ENCODE results near the gene ITPR1.

ITPR1 gene

DNA sequence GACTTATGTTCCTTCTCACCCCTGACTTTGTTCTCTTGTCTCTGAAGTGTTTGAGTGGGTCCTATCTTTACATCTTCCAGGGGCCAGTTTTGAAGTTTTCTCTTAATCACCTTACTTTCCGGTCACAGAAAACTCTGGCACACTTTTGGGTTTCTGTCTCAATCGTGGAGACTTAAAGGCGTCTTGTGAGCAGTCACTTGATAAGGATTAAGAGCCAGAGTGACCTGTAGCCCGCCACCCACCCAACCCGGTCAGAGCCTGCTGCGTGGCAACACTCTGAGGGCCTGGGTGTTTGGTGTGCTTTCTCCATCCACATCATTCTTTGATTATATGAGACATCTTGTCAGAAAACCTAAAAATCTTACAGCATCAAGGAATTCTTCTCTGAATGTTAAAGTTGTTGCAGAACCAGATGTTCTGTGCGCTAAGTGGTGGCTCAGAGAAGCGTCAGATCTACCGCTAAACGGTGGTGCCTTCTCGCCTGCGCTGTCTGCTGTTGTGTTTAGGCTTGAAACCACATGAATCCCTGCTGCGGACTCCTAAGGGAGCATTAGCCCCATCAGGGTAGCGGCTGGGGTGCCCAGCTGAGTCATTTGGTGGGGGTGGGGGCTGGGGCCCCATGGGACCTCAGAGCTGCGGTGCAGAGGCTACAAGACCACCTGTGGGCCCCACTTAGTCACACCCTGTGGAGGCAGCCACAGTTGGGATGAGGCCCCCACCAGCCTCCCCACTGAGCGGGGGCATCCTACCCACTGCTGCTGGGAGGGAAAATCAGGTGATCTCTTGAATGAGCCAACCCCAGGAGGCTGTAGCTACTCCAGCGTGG is 327.4 kb downstream of the ITPR1 start:
- peak; percentile 22 for DNase-seq

DNA sequence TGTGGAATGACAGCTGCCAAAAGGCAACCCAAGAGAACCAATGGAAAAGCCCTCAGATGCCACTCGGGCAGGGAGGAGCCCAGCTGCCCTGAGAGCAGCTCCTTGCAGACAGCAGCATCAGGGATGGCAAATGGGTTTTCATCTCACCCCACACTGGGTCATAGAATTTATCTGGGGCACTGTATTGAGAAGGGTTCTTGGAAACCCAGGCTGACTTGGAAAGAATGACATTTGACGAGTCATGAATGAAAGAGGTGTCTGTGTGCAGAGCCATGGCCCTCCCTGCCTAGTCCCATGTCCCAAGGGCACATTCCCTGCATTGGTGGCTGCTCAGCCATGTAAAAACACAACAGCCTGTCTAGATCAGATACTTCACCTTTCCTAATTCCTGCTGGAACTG is 328.2 kb downstream of the ITPR1 start:
- DNase-seq: peak; percentile 20

DNA sequence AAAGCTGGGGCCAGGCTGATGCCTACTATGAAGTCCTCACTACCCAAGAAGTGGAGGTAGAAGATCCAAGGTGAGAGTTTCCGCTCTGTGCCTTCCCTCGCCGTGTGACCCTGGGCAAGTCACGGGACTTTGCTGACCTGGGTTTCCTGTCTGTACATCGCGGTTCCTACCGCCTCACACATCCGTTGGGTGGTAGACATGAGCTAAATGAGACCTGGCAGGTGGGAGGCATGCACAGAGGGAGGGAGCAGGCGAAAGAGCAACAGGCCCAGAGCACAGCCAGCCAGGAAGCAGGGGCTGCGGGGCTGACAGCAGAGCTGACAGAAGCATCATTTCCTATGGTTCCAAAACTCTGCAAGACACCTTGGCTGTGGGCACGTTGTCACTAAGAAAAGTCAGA is 328.8 kb downstream of the ITPR1 start:
- peak; percentile 61 for DNase-seq

DNA sequence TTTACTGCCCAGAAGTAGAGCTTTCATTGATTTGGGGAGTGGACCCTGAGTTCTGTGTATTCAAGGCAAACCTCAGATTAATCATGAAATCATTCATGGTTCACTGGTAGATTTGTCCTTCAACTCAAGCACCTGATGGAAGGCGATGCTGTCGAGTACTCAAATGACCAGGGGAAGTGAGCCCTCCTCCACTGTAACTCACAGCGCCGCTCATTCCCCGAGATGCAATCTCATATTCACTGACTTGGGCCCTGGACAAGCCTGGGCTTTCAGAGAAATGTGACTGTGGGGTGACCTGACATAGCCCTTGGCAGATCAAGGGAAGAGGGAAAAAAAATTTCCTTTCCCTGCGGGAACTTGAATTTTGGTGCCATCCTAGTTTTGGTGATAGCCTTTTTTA is 329.4 kb downstream of the ITPR1 start:
- no peak for DNase-seq

- no peak for DNase-seq
Measured at GRCh38 chr3:4823385-4823784, 330.2 kb downstream of the ITPR1 start.

GRCh38 chr3:4823986-4824925 is 331.1 kb downstream of the ITPR1 start:
- no peak for DNase-seq

- DNase-seq: no peak
Measured at GRCh38 chr3:4824926-4825325, 331.8 kb downstream of the ITPR1 start.

DNA sequence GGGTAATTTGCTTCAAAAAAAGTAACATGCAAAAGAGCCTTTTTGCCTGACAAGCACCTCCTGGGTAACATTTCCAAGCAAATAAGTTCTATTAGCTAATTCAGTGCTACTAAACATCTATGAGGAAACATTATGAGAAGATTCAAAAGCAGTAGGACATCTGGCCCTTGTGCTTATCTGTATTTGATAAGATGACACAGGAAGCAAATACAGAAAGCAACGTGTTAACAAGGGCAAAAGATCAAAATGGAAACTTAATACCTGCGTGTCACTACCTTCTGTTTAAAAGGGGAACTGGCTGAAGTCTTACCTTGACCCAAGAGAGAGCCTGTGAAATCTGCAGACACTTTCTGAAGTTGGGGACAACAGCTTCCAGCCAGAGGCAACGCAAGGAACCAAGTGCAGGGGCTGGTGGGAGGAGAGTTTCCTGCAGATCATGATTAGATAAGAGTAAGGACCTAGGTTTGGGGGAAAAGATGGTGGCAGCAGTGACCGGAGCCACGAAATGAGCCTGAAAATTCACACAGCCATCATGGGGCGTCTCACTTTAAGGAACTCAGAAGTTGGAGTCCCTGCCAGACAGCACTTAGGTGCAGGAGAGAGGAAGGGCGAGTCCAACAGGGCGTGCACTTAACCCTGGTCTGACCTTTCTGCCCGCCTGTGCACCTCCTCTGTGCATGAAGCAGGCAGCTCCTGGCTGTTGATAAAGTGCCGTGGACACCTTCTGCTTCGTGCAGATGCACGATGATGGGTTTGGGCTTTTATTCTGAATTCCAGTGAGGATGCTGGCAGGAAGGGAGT is 332.5 kb downstream of the ITPR1 start:
- DNase-seq: no peak

DNA sequence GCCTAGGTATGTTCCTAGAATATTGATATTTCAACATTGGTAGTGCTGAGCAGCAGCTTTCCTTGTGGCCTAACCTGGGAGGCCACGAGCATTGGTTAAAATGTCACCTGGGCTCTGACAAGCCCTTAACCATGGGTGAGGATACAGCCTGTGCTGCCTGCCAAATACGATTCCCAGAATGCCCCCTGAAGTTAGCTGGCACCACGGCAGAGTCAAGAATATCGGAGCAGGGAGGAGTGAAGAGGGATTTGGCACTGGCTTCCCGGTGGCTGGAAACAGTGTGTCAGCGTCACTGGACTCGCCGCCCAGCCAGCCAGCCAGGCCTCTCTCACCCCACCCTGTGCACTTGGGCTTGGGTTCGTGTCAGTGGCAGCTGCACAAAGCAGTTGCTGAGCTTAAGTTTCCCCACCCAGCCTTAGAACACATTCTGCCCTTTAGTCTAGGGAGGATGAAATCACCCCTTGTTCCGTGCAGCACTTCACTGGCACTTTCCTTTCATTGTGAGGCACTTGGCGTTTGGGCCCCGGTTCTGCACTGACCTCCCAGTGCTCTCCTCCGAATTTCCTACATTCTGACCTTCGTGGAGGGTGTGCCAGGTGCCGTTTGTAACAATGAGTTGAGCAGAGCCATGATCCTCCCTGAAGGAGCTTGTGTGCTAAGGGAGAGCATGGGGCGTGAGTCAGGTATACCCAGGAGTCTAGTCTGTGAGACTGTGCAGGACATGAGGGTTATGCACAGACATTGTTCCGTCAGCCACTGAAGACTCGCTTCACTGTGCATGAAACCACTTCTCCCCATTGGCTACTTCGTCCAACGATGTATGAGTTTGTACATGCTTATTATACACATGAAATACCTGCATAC is 333.3 kb downstream of the ITPR1 start:
- DNase-seq: no peak

GRCh38 chr3:4827767-4828166 is 334.6 kb downstream of the ITPR1 start:
- no peak for DNase-seq

- no peak for DNase-seq
Measured at GRCh38 chr3:4828279-4829030, 335.3 kb downstream of the ITPR1 start.

DNA sequence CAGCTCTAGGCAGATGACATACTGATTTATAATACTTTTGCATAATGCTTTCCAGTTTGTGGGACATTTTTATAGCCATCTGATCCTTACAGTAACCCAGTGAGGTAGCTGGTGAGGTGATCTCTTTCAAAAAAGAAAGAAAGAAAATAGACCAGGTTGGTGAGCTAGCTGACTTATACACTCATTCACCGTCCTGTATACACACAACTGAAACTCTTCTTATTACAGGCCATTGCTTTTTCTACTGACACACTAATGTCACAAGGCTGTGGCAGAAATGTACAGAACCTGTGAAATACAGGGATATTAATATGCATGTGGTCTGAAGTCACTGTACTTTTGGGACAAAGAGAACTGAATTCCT is 335.9 kb downstream of the ITPR1 start:
- no peak for DNase-seq

GRCh38 chr3:4830586-4830914 is 337.4 kb downstream of the ITPR1 start:
- no peak for DNase-seq

DNA sequence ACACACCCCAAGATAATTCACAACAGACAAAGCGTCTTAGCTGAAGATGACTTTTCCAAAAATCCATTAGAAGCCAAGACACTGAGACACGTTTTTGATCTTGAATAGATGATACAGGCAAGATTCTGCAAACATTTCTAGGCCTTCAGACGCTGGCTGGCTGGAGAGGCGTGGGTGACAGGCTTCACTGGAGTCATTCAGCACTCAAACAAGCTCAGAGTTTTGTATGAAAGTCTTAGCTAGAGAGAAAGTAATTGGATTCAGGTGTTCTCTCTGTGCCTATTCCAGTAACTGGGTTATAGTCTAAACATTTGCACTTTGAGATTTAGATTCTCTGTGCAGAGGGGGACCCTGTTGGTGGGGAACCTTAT is 338.4 kb downstream of the ITPR1 start:
- peak; percentile 54 for DNase-seq

DNA sequence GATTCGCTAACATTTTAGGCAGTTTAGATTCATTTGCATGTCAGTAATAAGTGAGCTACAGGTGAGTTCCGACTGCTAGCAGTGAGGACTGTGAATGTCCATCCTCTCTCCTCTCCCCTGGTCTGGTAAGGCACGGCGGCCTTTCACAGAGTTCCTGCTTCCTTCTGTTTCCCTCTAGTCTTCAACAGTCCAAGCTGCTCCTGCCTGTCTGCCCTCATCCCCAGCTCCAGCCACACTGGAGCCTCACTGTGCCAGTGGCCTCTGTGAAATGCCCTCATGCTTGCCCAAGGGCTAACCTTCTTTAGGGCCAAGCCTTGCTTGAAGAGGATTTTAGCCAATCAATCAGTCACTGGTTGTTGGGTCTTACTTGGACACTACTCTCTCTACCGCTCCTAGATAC is 340.3 kb downstream of the ITPR1 start:
- no peak for DNase-seq

DNA sequence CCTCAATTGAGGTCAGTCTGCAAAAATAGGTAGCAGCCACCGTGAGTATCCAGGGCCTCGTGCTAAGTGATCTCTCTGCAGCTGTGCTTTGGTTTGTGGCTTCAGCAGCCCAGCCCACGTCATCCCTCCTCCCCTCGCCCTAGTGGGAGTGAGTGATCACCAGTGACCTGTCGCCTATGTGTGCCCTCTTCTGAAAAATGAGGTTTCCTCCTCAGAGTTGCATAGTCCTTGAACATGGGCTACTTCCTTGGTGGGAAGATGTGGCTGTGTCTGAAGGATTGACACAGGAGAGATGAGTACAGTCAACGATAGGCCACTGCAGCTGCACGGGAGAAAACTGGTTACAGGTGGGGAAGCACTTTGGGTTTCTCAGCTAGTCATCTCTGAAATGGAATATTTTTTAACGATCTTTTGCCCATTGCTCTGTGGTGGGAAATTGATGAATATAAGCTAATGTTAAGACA is 341.3 kb downstream of the ITPR1 start:
- DNase-seq: peak; percentile 60

DNA sequence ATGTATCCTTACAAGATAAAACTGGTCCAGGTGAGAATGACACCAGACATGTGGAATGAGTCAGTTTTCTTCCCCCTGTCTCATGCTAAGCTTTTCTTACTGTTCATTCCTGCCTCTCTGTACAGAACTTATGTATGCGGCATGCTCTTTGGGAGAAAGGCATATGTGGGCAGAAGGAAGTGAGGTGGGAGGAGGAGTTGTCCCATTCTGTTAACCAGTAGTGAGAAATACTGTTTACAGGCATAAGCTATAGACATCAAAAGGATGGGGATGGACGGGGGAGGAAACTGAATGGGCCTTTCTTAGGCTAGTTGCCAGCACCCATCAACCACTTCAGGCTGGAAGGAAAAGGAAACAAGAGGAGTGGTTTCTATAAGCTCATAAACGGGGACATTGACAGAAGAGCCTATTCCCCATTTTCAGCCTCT is 342.5 kb downstream of the ITPR1 start:
- no peak for DNase-seq

GRCh38 chr3:4836516-4836915 is 343.4 kb downstream of the ITPR1 start:
- DNase-seq: no peak

DNA sequence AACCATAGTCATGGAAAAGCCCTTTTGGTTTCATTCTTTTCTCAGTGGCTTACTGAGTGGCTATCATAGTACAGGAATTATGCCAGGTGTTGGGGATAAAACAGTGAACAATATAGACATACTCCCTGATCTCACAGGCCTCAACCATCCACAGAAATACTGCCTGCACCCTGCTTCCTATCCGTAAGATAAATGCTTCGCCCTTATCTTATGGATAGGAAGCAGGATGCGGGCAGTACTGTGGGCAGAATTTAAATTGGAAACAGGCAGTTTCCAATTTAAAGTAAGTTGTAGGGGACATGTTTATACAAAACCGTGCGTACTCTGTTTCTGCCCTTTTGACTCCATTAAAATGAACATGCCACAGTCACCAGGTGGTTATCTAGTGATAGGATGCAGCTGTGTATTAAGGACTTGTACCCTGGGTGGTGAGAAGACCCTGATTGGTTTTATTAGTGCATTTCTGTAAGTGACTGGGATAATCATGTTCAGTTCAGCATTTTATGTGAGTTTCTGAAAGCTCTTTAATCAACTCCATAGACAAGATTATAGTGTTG is 344.3 kb downstream of the ITPR1 start:
- no peak for DNase-seq

DNA sequence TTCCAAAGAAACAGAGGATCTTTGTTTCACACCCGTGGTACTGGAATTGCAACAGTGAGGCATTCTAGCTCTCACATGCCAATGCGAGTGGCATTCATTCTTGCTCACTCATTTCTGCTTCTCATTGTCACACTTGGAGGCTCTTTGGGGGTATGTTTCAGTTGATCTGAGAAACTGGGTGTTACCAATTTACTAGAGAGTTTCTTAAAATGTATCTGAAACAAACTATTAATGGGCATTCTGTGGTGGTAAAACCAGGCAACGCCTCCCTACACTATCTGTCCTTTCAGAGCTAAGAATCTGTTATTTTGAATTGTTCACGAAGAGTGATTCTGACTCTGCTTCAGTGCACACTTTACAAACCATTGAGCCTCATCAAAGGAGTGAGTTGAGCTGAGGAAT is 345.5 kb downstream of the ITPR1 start:
- no peak for DNase-seq

DNA sequence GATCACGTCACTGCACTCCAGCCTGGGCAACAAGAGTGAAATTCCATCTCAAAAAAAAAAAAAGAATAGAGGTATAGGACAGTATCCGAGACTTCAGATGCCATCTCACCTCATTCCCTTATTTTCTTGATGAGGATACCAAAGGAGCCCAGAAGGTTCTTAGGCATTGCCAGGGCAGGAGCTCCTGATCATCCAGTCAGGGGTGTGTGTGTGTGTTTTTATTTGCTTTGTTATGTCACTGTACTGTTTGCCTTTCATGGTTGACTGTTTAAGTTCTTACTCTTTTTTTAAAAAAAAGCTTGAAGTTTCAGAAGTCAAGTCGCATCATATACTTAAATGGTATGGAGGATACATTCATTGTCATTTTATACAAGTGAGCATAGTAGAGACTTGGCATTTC is 346.1 kb downstream of the ITPR1 start:
- DNase-seq: no peak

All from activated naive CD4-positive, alpha-beta T cell treated with anti-CD3 and anti-CD28 coated beads, Interleukin-2, amount 50 U/mL, for 16 hours (primary cell).